Activated B cell treated with CpG ODN at 0.5 μM for 24 hours (primary cell): Measurements from ENCODE around the gene SHISA9. TPM values are rescaled to one million over a fixed set of nuclear protein-coding genes. Genes with fewer than 3 reads are reported as not detected.

ENCODE experiments used
- ATAC-seq: fragments of 200-7000 bp; cut with Tn5 transposase; one replicate; pipeline ENCODE4 v1.10.0; 2021; ENCODE audit warnings: low read depth, mild to moderate bottlenecking, moderate library complexity
- CTCF ChIA-PET: fragments of 350-600 bp; sonication (Branson Sonifier 250); formaldehyde crosslinking; loops from one replicate; lab custom pipeline; 2021; ENCODE audit warnings: antibody characterized with exemption; lab: Charles Lee
- POLR2A ChIA-PET: fragments of 350-600 bp; sonication (Branson Sonifier 250); formaldehyde crosslinking; loops from one replicate; lab custom pipeline; 2021; ENCODE audit warnings: antibody characterized with exemption; lab: Charles Lee
- DNase-seq: peaks from one replicate; pipeline ENCODE4 v3.0.0; 2022
- H3K27ac Mint-ChIP-seq: one replicate; pipeline ENCODE4 v1.8.0; 2020; ENCODE audit warnings: mixed read lengths
- H3K27me3 Mint-ChIP-seq: one replicate; pipeline ENCODE4 v1.8.0; 2021; ENCODE audit warnings: mixed read lengths
- H3K36me3 Mint-ChIP-seq: one replicate; pipeline ENCODE4 v1.8.0; 2021; ENCODE audit warnings: low read depth, mixed read lengths
- H3K4me1 Mint-ChIP-seq: one replicate; pipeline ENCODE4 v1.8.0; 2021; ENCODE audit warnings: mixed read lengths
- H3K4me3 Mint-ChIP-seq: one replicate; pipeline ENCODE4 v1.8.0; 2020; ENCODE audit warnings: mild to moderate bottlenecking, mixed read lengths
- H3K9me3 Mint-ChIP-seq: one replicate; pipeline ENCODE4 v1.8.0; 2020; ENCODE audit warnings: mixed read lengths
- intact Hi-C: fragments of 100-400 bp; cut with micrococcal nuclease; formaldehyde crosslinking; loops from one replicate; pipeline ENCODE4 v1.15.1; 2024
- total RNA-seq: library from RNA; stranded (reverse); gene quantifications from 2 replicates; pipeline ENCODE4 v1.2.3, GENCODE V29; 2022
- TF ChIP-seq, protein P1 (sequence below): fragments of 200-600 bp; IDR thresholded peaks from one replicate; pipeline ENCODE4 v1.8.0; 2022; ENCODE audit warnings: antibody characterized with exemption, mild to moderate bottlenecking

SHISA9 gene
- total RNA-seq, 1 donor from 2014 or later = 0.07 TPM

GRCh38 chr16:13018026-13018425 lies 116.6 kb downstream of the SHISA9 start:
- Mint-ChIP-seq H3K36me3 (no peaks in the 10 kb centered on the region), H3K27me3 (no peaks in the 10 kb centered on the region), H3K4me1 (no peaks in the 10 kb centered on the region), H3K27ac (no peak overlapping the region), H3K9me3 (no peaks in the 10 kb centered on the region), H3K4me3 (no peak overlapping the region)
- ChIA-PET CTCF (no interaction called here), POLR2A (no interaction called here)
- DNase-seq (no peak), ATAC-seq (no peak)
- TF ChIP-seq, protein P1, sequence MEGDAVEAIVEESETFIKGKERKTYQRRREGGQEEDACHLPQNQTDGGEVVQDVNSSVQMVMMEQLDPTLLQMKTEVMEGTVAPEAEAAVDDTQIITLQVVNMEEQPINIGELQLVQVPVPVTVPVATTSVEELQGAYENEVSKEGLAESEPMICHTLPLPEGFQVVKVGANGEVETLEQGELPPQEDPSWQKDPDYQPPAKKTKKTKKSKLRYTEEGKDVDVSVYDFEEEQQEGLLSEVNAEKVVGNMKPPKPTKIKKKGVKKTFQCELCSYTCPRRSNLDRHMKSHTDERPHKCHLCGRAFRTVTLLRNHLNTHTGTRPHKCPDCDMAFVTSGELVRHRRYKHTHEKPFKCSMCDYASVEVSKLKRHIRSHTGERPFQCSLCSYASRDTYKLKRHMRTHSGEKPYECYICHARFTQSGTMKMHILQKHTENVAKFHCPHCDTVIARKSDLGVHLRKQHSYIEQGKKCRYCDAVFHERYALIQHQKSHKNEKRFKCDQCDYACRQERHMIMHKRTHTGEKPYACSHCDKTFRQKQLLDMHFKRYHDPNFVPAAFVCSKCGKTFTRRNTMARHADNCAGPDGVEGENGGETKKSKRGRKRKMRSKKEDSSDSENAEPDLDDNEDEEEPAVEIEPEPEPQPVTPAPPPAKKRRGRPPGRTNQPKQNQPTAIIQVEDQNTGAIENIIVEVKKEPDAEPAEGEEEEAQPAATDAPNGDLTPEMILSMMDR = no peak
- intact Hi-C loops = no loop called here

- Mint-ChIP-seq H3K4me3 (no peak overlapping the region), H3K4me1 (no peaks in the 10 kb centered on the region), H3K27ac (no peak overlapping the region), H3K27me3 (no peaks in the 10 kb centered on the region), H3K36me3 (no peaks in the 10 kb centered on the region), H3K9me3 (no peaks in the 10 kb centered on the region)
- ChIA-PET POLR2A (no interaction called here), CTCF (no interaction called here)
- intact Hi-C loops = no loop called here
- ATAC-seq (no peak), DNase-seq (no peak)
- TF ChIP-seq, protein P1 = no peak
These were observed 120.6 kb downstream of the SHISA9 start for GRCh38 chr16:13021996-13022395.

DNA sequence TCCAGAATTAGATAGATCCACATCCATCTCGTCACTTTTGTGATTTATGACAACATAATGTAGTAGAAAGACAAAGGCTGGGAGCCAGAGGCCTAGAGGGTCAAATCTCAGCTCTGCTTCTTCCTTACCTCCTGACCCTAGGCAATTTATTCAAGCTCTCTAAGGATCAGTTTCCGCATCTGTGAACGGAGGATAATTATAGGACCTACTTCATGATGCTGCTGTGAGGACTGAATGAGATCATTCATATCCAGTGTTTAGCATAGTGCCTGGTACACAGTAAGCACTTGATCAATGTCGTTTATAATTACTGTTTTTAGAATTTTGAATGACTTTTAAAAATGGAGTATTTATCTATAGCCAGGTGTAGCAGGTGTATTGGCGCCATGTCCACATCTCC lies 128.4 kb downstream of the SHISA9 start:
- DNase-seq = no peak
- POLR2A ChIA-PET = no interaction called here
- Mint-ChIP-seq H3K27me3 (no peaks in the 10 kb centered on the region), H3K4me3 (no peak overlapping the region), H3K27ac (no peak overlapping the region), H3K9me3 (peaks cover 8% of the 10 kb centered on the region), H3K36me3 (no peaks in the 10 kb centered on the region), H3K4me1 (no peaks in the 10 kb centered on the region)
- TF ChIP-seq, protein P1 = no peak
- CTCF ChIA-PET = no interaction called here
- no peak for ATAC-seq
- intact Hi-C loops = no loop called here

- intact Hi-C loops = no loop called here
- no peak for DNase-seq
- CTCF ChIA-PET = no interaction called here
- POLR2A ChIA-PET = no interaction called here
- no peak overlapping the region for H3K27ac Mint-ChIP-seq
- TF ChIP-seq, protein P1 = no peak
- H3K9me3 Mint-ChIP-seq = peaks cover 8% of the 10 kb centered on the region
- no peaks in the 10 kb centered on the region for H3K36me3 Mint-ChIP-seq
- no peak overlapping the region for H3K4me3 Mint-ChIP-seq
- ATAC-seq = no peak
- H3K27me3 Mint-ChIP-seq = no peaks in the 10 kb centered on the region
- no peaks in the 10 kb centered on the region for H3K4me1 Mint-ChIP-seq
These were observed 129.4 kb downstream of the SHISA9 start for GRCh38 chr16:13030769-13031168.

- no peaks in the 10 kb centered on the region for H3K27me3 Mint-ChIP-seq
- no peaks in the 10 kb centered on the region for H3K36me3 Mint-ChIP-seq
- ChIA-PET POLR2A (no interaction called here), CTCF (no interaction called here)
- H3K4me1 Mint-ChIP-seq = no peaks in the 10 kb centered on the region
- DNase-seq (no peak), ATAC-seq (no peak)
- intact Hi-C loops = no loop called here
- H3K27ac Mint-ChIP-seq = no peak overlapping the region
- TF ChIP-seq, protein P1 = no peak
- H3K4me3 Mint-ChIP-seq = no peak overlapping the region
- H3K9me3 Mint-ChIP-seq = peaks cover 9% of the 10 kb centered on the region
These were observed 131.5 kb downstream of the SHISA9 start for GRCh38 chr16:13032911-13033310.
